Pancreas (tissue), 10 donors: ENCODE data around the gene CAMK2G. TPM values are rescaled to one million over a fixed set of nuclear protein-coding genes. Genes with fewer than 3 reads are reported as not detected.

Experiments used
- ATAC-seq, 4 donors: fragments of 200-7000 bp; cut with Tn5 transposase; one replicate each; pipeline versions ENCODE4 v1.8.0 to v1.9.1; 2020; ENCODE audit warnings: mild to moderate bottlenecking in 4 of 4, moderate library complexity in 4 of 4
- DNase-seq, 6 donors: peaks; one replicate each; pipeline ENCODE4 v3.0.0-alpha.2; 2020
- FAIRE-seq: peaks from 2 replicates; lab custom pipeline; 2012; peaks lifted over from hg19 to GRCh38; lab: Jason Lieb, UNC
- H3K27ac ChIP-seq, 4 donors: fragments of 200-600 bp; sonication (generic); 1 replicate in 3 of 4; 2 replicates in 1 of 4; pipeline versions ENCODE4 v1.5.0 to v1.8.0; 2020
- H3K27me3 ChIP-seq, 4 donors: fragments of 200-600 bp; one replicate each; pipeline ENCODE4 v1.8.0; 2021
- H3K36me3 ChIP-seq, 3 donors: fragments of 200-600 bp; sonication (generic) in 1 of 3; one replicate each; pipeline versions ENCODE4 v1.5.0 to v1.8.0; 2020 to 2021
- H3K4me1 ChIP-seq, 3 donors: fragments of 200-600 bp; one replicate each; pipeline ENCODE4 v1.8.0; 2021
- H3K4me3 ChIP-seq, 4 donors: fragments of 200-600 bp; sonication (generic) in 2 of 4; one replicate each; pipeline versions ENCODE4 v1.5.0 to v1.8.0; 2020 to 2021
- H3K9me3 ChIP-seq, 4 donors: fragments of 200-600 bp; one replicate each; pipeline ENCODE4 v1.8.0; 2021
- CTCF ChIP-seq, 4 donors: fragments of 200-600 bp; sonication (generic) in 3 of 4; IDR thresholded peaks; one replicate each; pipeline versions ENCODE4 v1.5.0 to v1.8.0; 2021; ENCODE audit warnings: antibody characterized with exemption in 4 of 4
- WGBS, 2 donors: extraction: QIAGEN DNeasy Blood & Tissue Kit; methylation state at CpG; one replicate each; pipeline ENCODE4 v1.1.7; 2013; 5-methylcytosine and 5-hydroxymethylcytosine counted together
- intact Hi-C, 3 donors: fragments of 100-400 bp; cut with DNase I; formaldehyde crosslinking; loops; one replicate each; pipeline versions ENCODE4 v1.11.1 to v1.14.2; 2022
- polyA plus RNA-seq, 2 donors: library from polyadenylated mRNA; stranded (reverse); fragments of 200-250 nt; gene quantifications; one replicate each; pipeline ENCODE4 v1.2.3, GENCODE V29; 2013
- total RNA-seq, 6 donors: library from RNA; stranded (reverse); fragmentation: NEBNext Ultra II Directional in 4 of 6; extraction: Animal tissue kit (Norgen Biotek cat#: 25700) in 4 of 6; gene quantifications; one replicate each; pipeline versions ENCODE4 v1.2.1 to v1.2.4, GENCODE V29; 2021 to 2023
- donor health status: healthy with polysubstance abuse.
- donor health status: DM: no; HTN: no; CAD: no; lungs with moderate emphysema.
- donor health status: DM: no; HTN: no; CAD: no.
- donor health status: control.
- donor health status: control.
- donor health status: Bipolar disorder and iron deficiency.
- donor health status: DM: yes; HTN: yes; CAD: no.
- donor health status: DM: no; HTN: no; CAD: no.
- donor health status: DM: no; HTN: no; CAD: no.
- donor health status: DM: yes; HTN: yes; CAD: no.

The CAMK2G gene
- total and polyA plus RNA-seq, 8 donors: 5.3 to 18.4 (median 8.3) TPM

- Histone ChIP-seq H3K27me3 (no peaks in the 10 kb centered on the region), H3K4me1 (no peaks in the 10 kb centered on the region), H3K27ac (no peak overlapping the region), H3K9me3 (no peaks in the 10 kb centered on the region), H3K36me3 (peaks cover 5 to 72% (median 20%) of the 10 kb centered on the region in 3 donors), H3K4me3 (no peak overlapping the region)
- 93% methylated on average over 13 of the region's 13 CpGs for WGBS, 2 donors
- TF ChIP-seq CTCF (IDR thresholded peaks at IDR 0.05): no peak
- FAIRE-seq (no peak), ATAC-seq (no peak), DNase-seq (no peak)
- intact Hi-C loops: no loop called here
These were observed 73.1 kb downstream of the CAMK2G start for GRCh38 chr10:73801253-73801590.

GRCh38 chr10:73800560-73801252 lies 73.6 kb downstream of the CAMK2G start:
- H3K4me1 ChIP-seq: no peaks in the 10 kb centered on the region
- intact Hi-C loops: no loop called here
- FAIRE-seq (no peak), DNase-seq (peak in 3 of 6 donors; percentile 9 to 44 (median 39)), ATAC-seq (peak in 1 of 4 donors; percentile 2)
- H3K27me3 ChIP-seq: no peaks in the 10 kb centered on the region
- WGBS, 2 donors: 82 to 83% methylated on average over 20 of the region's 20 CpGs
- no peak for TF ChIP-seq CTCF (IDR thresholded peaks at IDR 0.05)
- H3K36me3 ChIP-seq: peaks cover 5 to 74% (median 20%) of the 10 kb centered on the region in 3 donors
- no peak overlapping the region for H3K27ac ChIP-seq
- H3K9me3 ChIP-seq: no peaks in the 10 kb centered on the region
- H3K4me3 ChIP-seq: no peak overlapping the region

- ATAC-seq (peak in 1 of 4 donors; percentile 2), FAIRE-seq (no peak), DNase-seq (peak in 2 of 6 donors; percentile 8 to 41)
- intact Hi-C loops: no loop called here
- TF ChIP-seq CTCF (IDR thresholded peaks at IDR 0.05): no peak
- WGBS, 2 donors: 78 to 87% methylated on average over 9 of the region's 9 CpGs
- Histone ChIP-seq H3K27ac (no peak overlapping the region), H3K4me3 (no peak overlapping the region), H3K4me1 (no peaks in the 10 kb centered on the region), H3K36me3 (peaks cover 5 to 74% (median 15%) of the 10 kb centered on the region in 3 donors), H3K9me3 (no peaks in the 10 kb centered on the region), H3K27me3 (no peaks in the 10 kb centered on the region)
These were observed 74.3 kb downstream of the CAMK2G start for GRCh38 chr10:73799899-73800559.

- Histone ChIP-seq H3K27me3 (no peaks in the 10 kb centered on the region), H3K4me3 (no peak overlapping the region), H3K9me3 (no peaks in the 10 kb centered on the region), H3K27ac (no peak overlapping the region), H3K4me1 (no peaks in the 10 kb centered on the region), H3K36me3 (peaks cover 5 to 74% (median 10%) of the 10 kb centered on the region in 3 donors)
- peak in 2 of 6 donors; percentile 15 to 53 for DNase-seq
- WGBS, 2 donors: 82 to 91% methylated on average over 8 to 10 of the region's 10 CpGs
- intact Hi-C loops: no loop called here
- peak in 3 of 4 donors; percentile 12 to 14 (median 13) for ATAC-seq
- TF ChIP-seq CTCF (IDR thresholded peaks at IDR 0.05): no peak
- FAIRE-seq: no peak
These were observed 75.3 kb downstream of the CAMK2G start for GRCh38 chr10:73798927-73799560.
